HepG2 (cell line): ENCODE results near the gene RAPGEF5. TPM values are rescaled to one million over a fixed set of nuclear protein-coding genes. Genes with fewer than 3 reads are reported as not detected.
A peak's percentile ranks its signal among the peaks of the same experiment; 100 is the strongest.

Experiments used
- ATAC-seq: fragments of 200-7000 bp; cut with Tn5 transposase; 3 replicates; pipeline ENCODE4 v1.9.1; 2020; ENCODE audit warnings: mild to moderate bottlenecking, moderate library complexity
- BruUV-seq: library from RNA; stranded (reverse); fragments of 400-500 nt; replicated peaks from 2 replicates; lab custom pipeline; 2021; lab: Mats Ljungman, UMichigan
- CTCF ChIA-PET: fragments of 300-600 bp; formaldehyde crosslinking; extraction: SDS; loops from one replicate; lab custom pipeline; 2021; ENCODE audit warnings: low total read pairs, inconsistent platforms, low intra/inter-chr PET ratio; lab: Yijun Ruan, JAX
- POLR2A ChIA-PET: fragments of 350-600 bp; sonication (Branson Sonifier 250); formaldehyde crosslinking; loops from one replicate; lab custom pipeline; 2020; ENCODE audit warnings: antibody characterized with exemption, inconsistent platforms; lab: Yijun Ruan, JAX
- DNase-seq: peaks from one replicate; pipeline ENCODE4 v3.0.0-alpha.2; 2015; ENCODE audit warnings: low spot score
- FAIRE-seq: peaks from 3 replicates; lab custom pipeline; 2011; peaks lifted over from hg19 to GRCh38; lab: Jason Lieb, UNC
- H2AFZ ChIP-seq: one replicate; pipeline ENCODE4 v1.6.1; 2011; ENCODE audit warnings: low read length, inconsistent platforms
- H3K27ac ChIP-seq: fragments of 300-600 bp; 3 replicates; pipeline ENCODE4 v1.8.0; 2011; ENCODE audit warnings: mixed run types, mild to moderate bottlenecking, mixed read lengths, low read length, inconsistent platforms; ENCODE audit not compliant: insufficient read depth; ENCODE audit errors: extremely low read length
- H3K27me3 ChIP-seq, 2 experiments: fragments of 200-600 bp in 1 of 2; 2 replicates in 1 of 2; 3 replicates in 1 of 2; pipeline versions ENCODE4 v1.6.0 to v1.8.0; 2011; ENCODE audit warnings: low read length in 2 of 2, mild to moderate bottlenecking in 2 of 2, moderate library complexity in 2 of 2, inconsistent platforms in 1 of 2; ENCODE audit not compliant: insufficient read depth in 2 of 2, control insufficient read depth in 1 of 2
- H3K36me3 ChIP-seq, 2 experiments: fragments of 200-600 bp in 1 of 2; replicated peaks in 1 of 2; 2 replicates in 1 of 2; 3 replicates in 1 of 2; pipeline versions ENCODE4 v1.5.1 to v1.8.0; 2011; ENCODE audit warnings: low read length in 2 of 2, inconsistent platforms in 1 of 2; ENCODE audit not compliant: insufficient read depth in 2 of 2, control insufficient read depth in 1 of 2
- H3K4me1 ChIP-seq: 2 replicates; pipeline ENCODE4 v1.5.1; 2012; ENCODE audit warnings: low read length, inconsistent platforms; ENCODE audit not compliant: insufficient read depth
- H3K4me2 ChIP-seq: 2 replicates; pipeline ENCODE4 v1.6.0; 2011; ENCODE audit warnings: low read depth, low read length, inconsistent platforms
- H3K4me3 ChIP-seq, 3 experiments: fragments of 200-600 bp in 1 of 3; sonication (generic), shearing (Covaris generic) in 1 of 3; replicated peaks in 1 of 3; 2 replicates each; pipeline ENCODE4 v1.5.1; 2011 to 2016; ENCODE audit warnings: low read length in 3 of 3, inconsistent platforms in 2 of 3, low read depth in 2 of 3, mild to moderate bottlenecking in 2 of 3, control low read depth in 1 of 3, mixed read lengths in 1 of 3; ENCODE audit not compliant: insufficient read depth in 1 of 3
- H3K79me2 ChIP-seq: one replicate; pipeline ENCODE4 v1.6.1; 2011; ENCODE audit warnings: low read length, inconsistent platforms; ENCODE audit not compliant: insufficient read depth
- H3K9ac ChIP-seq: 2 replicates; pipeline ENCODE4 v1.6.0; 2011; ENCODE audit warnings: mild to moderate bottlenecking, low read depth, low read length, inconsistent platforms; ENCODE audit not compliant: insufficient read depth
- H3K9me3 ChIP-seq: 2 replicates; pipeline ENCODE4 v1.5.1; 2012; ENCODE audit warnings: mild to moderate bottlenecking, low read length
- H4K20me1 ChIP-seq: 2 replicates; pipeline ENCODE4 v1.6.0; 2011; ENCODE audit warnings: inconsistent platforms, mild to moderate bottlenecking, low read length, moderate library complexity; ENCODE audit not compliant: insufficient read depth
- CERS6 ChIP-seq: sonication (generic); formaldehyde crosslinking; IDR thresholded peaks from 2 replicates; pipeline ENCODE4 v1.5.0; 2020; ENCODE audit warnings: missing genetic modification reagents
- ELF4 ChIP-seq: sonication (generic); formaldehyde crosslinking; IDR thresholded peaks from 2 replicates; pipeline ENCODE4 v1.5.0; 2020; ENCODE audit warnings: missing genetic modification reagents, mild to moderate bottlenecking, moderate library complexity, borderline replicate concordance
- IRX3 ChIP-seq: sonication (generic); formaldehyde crosslinking; IDR thresholded peaks from 2 replicates; pipeline ENCODE4 v1.8.1; 2023; ENCODE audit warnings: mild to moderate bottlenecking, low read depth, missing genetic modification reagents, borderline replicate concordance
- MAFK ChIP-seq, 2 experiments: IDR thresholded peaks in 1 of 2; conservative IDR thresholded peaks in 1 of 2; 2 replicates each; pipeline ENCODE4 v1.6.1; 2011; ENCODE audit warnings: improper control_type of control experiment in 2 of 2, low read length in 2 of 2
- ZNF264 ChIP-seq: sonication (generic); formaldehyde crosslinking; IDR thresholded peaks from 2 replicates; pipeline ENCODE4 v1.4.0; 2020; ENCODE audit warnings: missing genetic modification reagents
- ZNF337 ChIP-seq: sonication (generic); formaldehyde crosslinking; IDR thresholded peaks from 2 replicates; pipeline ENCODE4 v1.5.1; 2020; ENCODE audit warnings: missing genetic modification reagents, low read depth, mild to moderate bottlenecking, borderline replicate concordance
- ZNF75D ChIP-seq: sonication (generic); formaldehyde crosslinking; IDR thresholded peaks from 2 replicates; pipeline ENCODE4 v1.8.1; 2023; ENCODE audit warnings: missing genetic modification reagents, mild to moderate bottlenecking, borderline replicate concordance
- WGBS: methylation state at CpG from one replicate; pipeline ENCODE4 v1.1.6; 2017; ENCODE audit warnings: low lambda C conversion rate; 5-methylcytosine and 5-hydroxymethylcytosine counted together
- in situ Hi-C: cut with HindIII; loops from 2 replicates; pipeline ENCODE4 v1.10.0; 2017; ENCODE audit warnings: low pct_unique_long_range_greater_than_20kb; ENCODE audit not compliant: extremely low pct_ligation_motif_present
- intact Hi-C: fragments of 100-400 bp; cut with micrococcal nuclease; formaldehyde crosslinking; loops from one replicate; pipeline ENCODE4 v1.10.0; 2022; ENCODE audit not compliant: unreplicated experiment
- polyA plus RNA-seq, 8 experiments: library from polyadenylated mRNA; depleted of rRNA in 3 of 8; stranded (reverse) in 7 of 8; unstranded in 1 of 8; fragments of >200 nt; fragmentation: Illumina TruSeq in 4 of 8; extraction: Trizol in 4 of 8; gene quantifications; 2 replicates each; pipeline versions ENCODE4 v1.2.1 to v1.2.3, GENCODE V29; 2011 to 2016; ENCODE audit warnings: low read depth in 4 of 8, missing spikeins in 1 of 8, mixed read lengths in 1 of 8; ENCODE audit not compliant: insufficient read depth in 1 of 8
- total RNA-seq, 5 experiments: library from RNA; depleted of rRNA; stranded (reverse); fragments of >200 nt; fragmentation: Illumina TruSeq; extraction: Trizol; gene quantifications; 2 replicates each; pipeline ENCODE4 v1.2.3, GENCODE V29; 2016; ENCODE audit warnings: low read depth in 1 of 5

The RAPGEF5 gene
- total and polyA plus RNA-seq, 2 of the 13 experiments (the other 11 are each of a cell fraction or from before 2014, with no cell fraction given): 17.1 to 23.4 TPM

- Histone ChIP-seq H3K4me1 (peaks cover 27% of the 10 kb centered on the region), H3K9ac (no peak overlapping the region), H3K27ac (no peak overlapping the region), H3K27me3 (no peaks in the 10 kb centered on the region), H3K4me2 (no peak overlapping the region), H4K20me1 (peaks cover 29% of the 10 kb centered on the region), H2AFZ (no peak overlapping the region), H3K79me2 (no peaks in the 10 kb centered on the region), H3K4me3 (no peak overlapping the region), H3K9me3 (no peaks in the 10 kb centered on the region), H3K36me3 (peaks cover 4 to 19% of the 10 kb centered on the region in 2 experiments)
- 96% methylated on average over 6 of the region's 6 CpGs for WGBS
- no peak for FAIRE-seq
- ATAC-seq: no peak
- CTCF ChIA-PET: no interaction called here
- TF ChIP-seq ELF4 (CRISPR knock-in tag): no peak
- TF ChIP-seq MAFK (conservative IDR thresholded peaks at IDR 0.05 in 1 of 2, IDR thresholded peaks at IDR 0.05 in 1 of 2; ENCODE audit: low read length in 2 of 2): peak in 1 of 2 experiments; percentile 40; a peak in 2 of 4 replicates
- no peak for TF ChIP-seq ZNF337 (CRISPR knock-in tag)
- no peak for TF ChIP-seq ZNF75D
- TF ChIP-seq IRX3 (CRISPR knock-in tag): no peak
- no peak for TF ChIP-seq ZNF264 (CRISPR knock-in tag)
- TF ChIP-seq CERS6 (CRISPR knock-in tag): no peak
- no TSS peak for BruUV-seq
- no peak for DNase-seq
- intact Hi-C loops (loop anchor here (10.0 kb wide), 1 partner anchor 134 kb away; no protein-coding TSS in a partner anchor), in situ Hi-C loops (no loop called here)
- POLR2A ChIA-PET: no interaction called here
Observed at GRCh38 chr7:22268884-22269421, 88.0 kb downstream of the RAPGEF5 start.
